H9 (cell line): Measurements from ENCODE around the gene KLRK1. TPM values are rescaled to one million over a fixed set of nuclear protein-coding genes. Genes with fewer than 3 reads are reported as not detected.

Source experiments
- DNase-seq: peaks from one replicate; pipeline ENCODE4 v3.0.0-alpha.2; 2017
- H2AFZ ChIP-seq: one replicate; pipeline ENCODE4 v1.6.1; 2013; ENCODE audit warnings: mild to moderate bottlenecking, low read length, control low read depth, moderate library complexity
- H2AK5ac ChIP-seq: 2 replicates; pipeline ENCODE4 v1.6.1; 2013; ENCODE audit warnings: low read length, control low read depth, mixed read lengths; ENCODE audit not compliant: insufficient read length
- H2BK120ac ChIP-seq: one replicate; pipeline ENCODE4 v1.6.1; 2013; ENCODE audit warnings: low read depth, mild to moderate bottlenecking, low read length, control low read depth, inconsistent platforms; ENCODE audit not compliant: poor library complexity, severe bottlenecking
- H2BK12ac ChIP-seq: 2 replicates; pipeline ENCODE4 v1.6.1; 2013; ENCODE audit warnings: low read length, control low read depth, mixed read lengths, low read depth; ENCODE audit not compliant: insufficient read length
- H2BK15ac ChIP-seq: 2 replicates; pipeline ENCODE4 v1.6.1; 2013; ENCODE audit warnings: low read depth, low read length, control low read depth
- H2BK20ac ChIP-seq: one replicate; pipeline ENCODE4 v1.6.1; 2013; ENCODE audit warnings: low read depth, mild to moderate bottlenecking, low read length, control low read depth, inconsistent platforms; ENCODE audit not compliant: poor library complexity, severe bottlenecking
- H2BK5ac ChIP-seq: 2 replicates; pipeline ENCODE4 v1.6.1; 2013; ENCODE audit warnings: low read length, control low read depth, mixed read lengths; ENCODE audit not compliant: insufficient read length
- H3K14ac ChIP-seq: 2 replicates; pipeline ENCODE4 v1.6.1; 2013; ENCODE audit warnings: low read length, control low read depth; ENCODE audit not compliant: insufficient read depth
- H3K18ac ChIP-seq: 2 replicates; pipeline ENCODE4 v1.6.1; 2013; ENCODE audit warnings: low read depth, mild to moderate bottlenecking, mixed read lengths, low read length, control low read depth; ENCODE audit not compliant: insufficient read length
- H3K23ac ChIP-seq: 2 replicates; pipeline ENCODE4 v1.6.1; 2013; ENCODE audit warnings: low read length, control low read depth, mixed read lengths, low read depth; ENCODE audit not compliant: insufficient read length
- H3K23me2 ChIP-seq: 2 replicates; pipeline ENCODE4 v1.6.1; 2013; ENCODE audit warnings: low read depth, mild to moderate bottlenecking, mixed read lengths, low read length, control low read depth; ENCODE audit not compliant: insufficient read length, poor library complexity, severe bottlenecking
- H3K27ac ChIP-seq: 2 replicates; pipeline ENCODE4 v1.5.1; 2013; ENCODE audit warnings: low read length, control low read depth, mixed read lengths, low read depth; ENCODE audit not compliant: insufficient read length
- H3K27me3 ChIP-seq: 2 replicates; pipeline ENCODE4 v1.6.1; 2013; ENCODE audit warnings: low read length, control low read depth, inconsistent platforms; ENCODE audit not compliant: insufficient read depth
- H3K4ac ChIP-seq: 2 replicates; pipeline ENCODE4 v1.6.1; 2013; ENCODE audit warnings: low read depth, mild to moderate bottlenecking, control low read depth, inconsistent platforms, low read length, moderate library complexity
- H3K4me1 ChIP-seq: 2 replicates; pipeline ENCODE4 v1.6.1; 2013; ENCODE audit warnings: low read length, control low read depth, inconsistent platforms; ENCODE audit not compliant: insufficient read depth
- H3K4me2 ChIP-seq: 2 replicates; pipeline ENCODE4 v1.6.1; 2013; ENCODE audit warnings: low read length, control low read depth, mixed read lengths; ENCODE audit not compliant: insufficient read length, insufficient read depth
- H3K56ac ChIP-seq: 2 replicates; pipeline ENCODE4 v1.6.1; 2013; ENCODE audit warnings: low read depth, mild to moderate bottlenecking, mixed read lengths, low read length, control low read depth; ENCODE audit not compliant: insufficient read length
- H3K79me1 ChIP-seq: 2 replicates; pipeline ENCODE4 v1.6.1; 2013; ENCODE audit warnings: low read depth, mild to moderate bottlenecking, moderate library complexity, low read length, control low read depth, inconsistent platforms; ENCODE audit not compliant: insufficient read depth, poor library complexity, severe bottlenecking
- H3K79me2 ChIP-seq: 2 replicates; pipeline ENCODE4 v1.6.1; 2013; ENCODE audit warnings: low read length, control low read depth, inconsistent platforms; ENCODE audit not compliant: insufficient read depth
- H3K9ac ChIP-seq: 2 replicates; pipeline ENCODE4 v1.6.1; 2013; ENCODE audit warnings: low read length, control low read depth, mixed read lengths; ENCODE audit not compliant: insufficient read length; ENCODE audit errors: extremely low read depth
- H3K9me3 ChIP-seq: one replicate; pipeline ENCODE4 v1.6.1; 2013; ENCODE audit warnings: low read depth, low read length, inconsistent platforms; ENCODE audit not compliant: control insufficient read depth
- H3T11ph ChIP-seq: one replicate; pipeline ENCODE4 v1.6.1; 2013; ENCODE audit warnings: mild to moderate bottlenecking, low read length, control low read depth, inconsistent platforms
- H4K20me1 ChIP-seq: one replicate; pipeline ENCODE4 v1.6.1; 2013; ENCODE audit not compliant: control insufficient read depth, insufficient read length, insufficient read depth
- H4K5ac ChIP-seq: 2 replicates; pipeline ENCODE4 v1.6.1; 2013; ENCODE audit warnings: low read depth, mild to moderate bottlenecking, mixed read lengths, low read length, control low read depth; ENCODE audit not compliant: insufficient read length
- H4K8ac ChIP-seq: replicated peaks from 2 replicates; pipeline ENCODE4 v1.6.1; 2013; ENCODE audit warnings: low read length, control low read depth, mixed read lengths, low read depth; ENCODE audit not compliant: insufficient read length
- H4K91ac ChIP-seq: 2 replicates; pipeline ENCODE4 v1.6.1; 2013; ENCODE audit warnings: low read depth, mild to moderate bottlenecking, moderate library complexity, mixed read lengths, low read length, control low read depth; ENCODE audit not compliant: insufficient read length
- H3K27ac Mint-ChIP-seq, 3 experiments: 2 replicates in 2 of 3; 3 replicates in 1 of 3; pipeline ENCODE4 v1.8.0; 2020 to 2021; ENCODE audit warnings: mixed read lengths in 3 of 3, mild to moderate bottlenecking in 1 of 3, moderate library complexity in 1 of 3
- H3K27me3 Mint-ChIP-seq: 2 replicates; pipeline ENCODE4 v1.8.0; 2021; ENCODE audit warnings: low read depth, mild to moderate bottlenecking, moderate library complexity, mixed read lengths
- H3K36me3 Mint-ChIP-seq, 3 experiments: 2 replicates in 2 of 3; 3 replicates in 1 of 3; pipeline ENCODE4 v1.8.0; 2020 to 2021; ENCODE audit warnings: low read depth in 3 of 3, mixed read lengths in 3 of 3; ENCODE audit not compliant: insufficient read depth in 1 of 3
- H3K4me1 Mint-ChIP-seq, 2 experiments: 2 replicates each; pipeline ENCODE4 v1.8.0; 2020; ENCODE audit warnings: mixed read lengths in 2 of 2
- H3K4me3 Mint-ChIP-seq, 2 experiments: 2 replicates in 1 of 2; 3 replicates in 1 of 2; pipeline ENCODE4 v1.8.0; 2020 to 2021; ENCODE audit warnings: mild to moderate bottlenecking in 2 of 2, mixed read lengths in 2 of 2, moderate library complexity in 1 of 2
- H3K9me3 Mint-ChIP-seq, 2 experiments: 2 replicates in 1 of 2; 3 replicates in 1 of 2; pipeline ENCODE4 v1.8.0; 2020; ENCODE audit warnings: mild to moderate bottlenecking in 2 of 2, mixed read lengths in 2 of 2, moderate library complexity in 1 of 2
- WGBS: extraction: QIAGEN DNeasy Blood & Tissue Kit; methylation state at CpG from one replicate; pipeline ENCODE4 v1.1.7; 2013; ENCODE audit warnings: missing lambda C conversion rate, low lambda C conversion rate, mixed read lengths; ENCODE audit not compliant: insufficient read length; ENCODE audit errors: extremely low coverage; 5-methylcytosine and 5-hydroxymethylcytosine counted together
- total RNA-seq: library from RNA; stranded (reverse); gene quantifications from 2 replicates; pipeline ENCODE4 v1.2.1, GENCODE V29; 2021
- TF ChIP-seq, protein P1 (sequence below): fragments of 200-600 bp; sonication (generic); conservative IDR thresholded peaks from 3 replicates; pipeline ENCODE4 v1.8.0; 2021; ENCODE audit warnings: antibody characterized with exemption, mild to moderate bottlenecking

The KLRK1 gene
- total RNA-seq, 1 experiment from 2014 or later = not detected

DNA sequence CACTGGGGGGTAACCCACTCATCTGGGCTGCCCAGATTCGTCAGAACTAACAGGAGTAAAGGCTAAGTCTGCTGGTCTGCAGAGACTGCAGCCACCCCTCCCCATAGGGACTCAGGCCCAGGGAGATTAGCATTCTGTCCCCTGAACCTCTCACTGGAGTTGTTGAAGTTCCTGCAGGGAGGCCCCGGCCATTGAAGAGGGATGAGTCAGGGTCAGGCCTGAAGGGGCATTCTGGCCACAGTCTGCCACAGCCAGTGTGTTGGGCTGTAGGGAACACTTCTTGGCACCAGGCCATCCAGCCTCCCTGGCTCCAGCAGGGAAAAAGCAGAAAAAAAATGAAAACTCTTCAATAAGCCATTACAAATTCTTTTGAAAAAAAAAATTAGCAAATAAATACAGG, 35.3 kb downstream of the KLRK1 start:
- Histone ChIP-seq H3K9ac (no peak overlapping the region), H3K18ac (no peak overlapping the region), H4K8ac (no peak overlapping the region), H2AK5ac (no peak overlapping the region), H3K14ac (no peak overlapping the region; the same call in 1 of the 2 replicates), H3T11ph (no peak overlapping the region), H3K27ac (no peak overlapping the region), H3K4ac (no peak overlapping the region), H2BK15ac (no peak overlapping the region), H4K91ac (no peak overlapping the region), H3K79me2 (no peaks in the 10 kb centered on the region), H3K79me1 (no peaks in the 10 kb centered on the region), H4K20me1 (no peaks in the 10 kb centered on the region), H3K56ac (no peak overlapping the region), H2BK5ac (no peak overlapping the region), H2BK120ac (no peak overlapping the region), H3K23ac (no peak overlapping the region), H4K5ac (no peak overlapping the region), H3K27me3 (no peaks in the 10 kb centered on the region), H2BK12ac (no peak overlapping the region), H3K4me2 (no peak overlapping the region), H3K23me2 (no peaks in the 10 kb centered on the region), H2BK20ac (no peak overlapping the region), H3K4me1 (no peaks in the 10 kb centered on the region; the same call in 1 of the 2 replicates), H3K9me3 (no peaks in the 10 kb centered on the region), H2AFZ (no peak overlapping the region)
- no CpG with 5 or more reads among the region's 2 CpGs for whole genome bisulfite sequencing
- Mint-ChIP-seq H3K27me3 (no peaks in the 10 kb centered on the region; the same call in 1 of the 2 replicates), H3K27ac (no peak overlapping the region), H3K4me1 (peaks cover 12 to 19% of the 10 kb centered on the region in 2 experiments), H3K36me3 (peaks cover 0 to 31% (median 10%) of the 10 kb centered on the region in 3 experiments), H3K4me3 (no peak overlapping the region), H3K9me3 (peaks cover 14 to 33% of the 10 kb centered on the region in 2 experiments)
- peak; percentile 57 for DNase-seq
- TF ChIP-seq, protein P1, sequence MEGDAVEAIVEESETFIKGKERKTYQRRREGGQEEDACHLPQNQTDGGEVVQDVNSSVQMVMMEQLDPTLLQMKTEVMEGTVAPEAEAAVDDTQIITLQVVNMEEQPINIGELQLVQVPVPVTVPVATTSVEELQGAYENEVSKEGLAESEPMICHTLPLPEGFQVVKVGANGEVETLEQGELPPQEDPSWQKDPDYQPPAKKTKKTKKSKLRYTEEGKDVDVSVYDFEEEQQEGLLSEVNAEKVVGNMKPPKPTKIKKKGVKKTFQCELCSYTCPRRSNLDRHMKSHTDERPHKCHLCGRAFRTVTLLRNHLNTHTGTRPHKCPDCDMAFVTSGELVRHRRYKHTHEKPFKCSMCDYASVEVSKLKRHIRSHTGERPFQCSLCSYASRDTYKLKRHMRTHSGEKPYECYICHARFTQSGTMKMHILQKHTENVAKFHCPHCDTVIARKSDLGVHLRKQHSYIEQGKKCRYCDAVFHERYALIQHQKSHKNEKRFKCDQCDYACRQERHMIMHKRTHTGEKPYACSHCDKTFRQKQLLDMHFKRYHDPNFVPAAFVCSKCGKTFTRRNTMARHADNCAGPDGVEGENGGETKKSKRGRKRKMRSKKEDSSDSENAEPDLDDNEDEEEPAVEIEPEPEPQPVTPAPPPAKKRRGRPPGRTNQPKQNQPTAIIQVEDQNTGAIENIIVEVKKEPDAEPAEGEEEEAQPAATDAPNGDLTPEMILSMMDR = no peak
